Cerebellar nuclear complex (tissue), 1 donor: ENCODE measurements around the gene EPB41L2.
"Not testable (repeated sequence)": the region's sequence is repeated elsewhere in the genome, so short reads cannot be mapped to it uniquely, and the experiment has no call there.

Experiments used
- DNase-seq, 2 experiments: peaks; one replicate each; lab custom pipeline; 2025; lab: John Stamatoyannopoulos, UW

Gene EPB41L2

GRCh38 chr6:130945401-130945919 lies 117.6 kb downstream of the EPB41L2 start:
- DNase-seq = no peak

DNA sequence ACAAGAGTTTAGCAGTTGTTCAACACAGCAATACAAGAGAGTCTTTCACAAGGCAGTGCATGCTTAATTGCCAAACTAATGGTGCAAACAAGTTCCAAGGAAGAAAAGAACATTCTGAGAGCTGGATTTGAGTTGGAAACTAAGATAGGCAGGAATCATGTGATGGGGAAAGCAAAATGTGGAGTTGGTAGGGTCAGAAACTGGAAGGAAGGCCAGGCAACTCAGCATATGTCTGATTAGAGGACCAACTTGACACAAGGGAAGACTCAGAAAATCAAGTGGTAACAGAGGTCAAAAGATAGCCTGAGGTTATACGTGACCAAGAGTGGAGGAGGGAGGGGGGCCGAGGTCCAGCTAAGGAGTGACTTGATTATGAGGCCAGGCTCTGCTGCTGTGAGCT lies 118.6 kb downstream of the EPB41L2 start:
- DNase-seq = no peak

DNA sequence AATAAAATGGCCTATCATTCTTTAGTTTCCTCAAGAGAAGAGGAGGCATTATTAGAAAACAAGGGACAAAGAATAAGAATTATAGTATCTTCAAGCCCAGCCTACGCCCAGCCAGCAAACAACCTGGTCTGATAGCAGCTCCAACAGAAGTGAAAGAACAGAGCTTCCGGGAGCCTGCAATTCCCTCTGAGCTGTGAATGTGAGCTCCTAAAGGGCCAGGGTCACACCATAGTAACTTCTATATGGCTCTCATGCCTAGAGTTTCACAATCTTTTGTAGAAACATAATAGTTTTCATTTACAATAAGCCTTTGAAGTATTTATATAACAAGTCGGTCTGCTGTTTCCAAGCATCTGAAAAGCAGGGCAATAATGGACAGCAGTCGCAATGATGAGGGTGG lies 119.3 kb downstream of the EPB41L2 start:
- no peak for DNase-seq

DNA sequence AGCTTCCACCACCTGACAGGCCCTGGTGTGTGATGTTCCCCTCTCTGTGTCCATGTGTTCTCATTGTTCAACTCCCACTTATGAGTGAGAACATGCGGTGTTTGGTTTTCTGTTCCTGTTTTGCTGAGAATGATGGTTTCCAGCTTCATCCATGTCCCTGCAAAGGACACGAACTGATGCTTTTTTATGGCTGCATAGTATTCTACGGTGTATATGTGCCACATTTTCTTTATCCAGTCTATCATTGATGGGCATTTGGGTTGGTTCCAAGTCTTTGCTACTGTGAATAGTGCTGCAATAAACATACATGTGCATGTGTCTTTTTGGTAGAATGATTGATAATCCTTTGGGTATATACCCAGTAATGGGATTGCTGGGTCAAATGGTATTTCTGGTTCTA lies 120.3 kb downstream of the EPB41L2 start:
- DNase-seq = not testable (repeated sequence)

- no peak for DNase-seq
These were observed 125.0 kb downstream of the EPB41L2 start for GRCh38 chr6:130937942-130938604.

- no peak for DNase-seq
These were observed 126.1 kb downstream of the EPB41L2 start for GRCh38 chr6:130936933-130937332.

DNA sequence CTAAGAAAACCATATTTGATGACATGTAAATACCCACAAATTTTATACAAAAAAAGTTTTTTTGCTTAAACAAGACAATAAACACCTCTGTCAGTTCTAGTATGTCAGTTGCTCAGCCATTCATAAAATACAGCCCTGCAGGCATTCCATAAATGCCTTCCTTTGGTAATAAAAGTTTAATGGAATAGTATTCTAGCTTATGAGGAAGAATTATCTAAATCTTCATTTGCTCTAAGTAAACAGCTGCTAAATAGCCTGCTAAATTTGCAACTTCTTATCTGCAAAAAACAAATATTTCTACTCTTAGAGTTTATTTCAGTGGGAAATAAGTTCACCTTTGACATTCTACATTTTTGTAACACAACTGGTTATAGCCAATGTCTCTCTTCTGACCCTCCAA lies 127.1 kb downstream of the EPB41L2 start:
- DNase-seq = no peak

- no peak for DNase-seq
These were observed 128.0 kb downstream of the EPB41L2 start for GRCh38 chr6:130934848-130935585.

DNA sequence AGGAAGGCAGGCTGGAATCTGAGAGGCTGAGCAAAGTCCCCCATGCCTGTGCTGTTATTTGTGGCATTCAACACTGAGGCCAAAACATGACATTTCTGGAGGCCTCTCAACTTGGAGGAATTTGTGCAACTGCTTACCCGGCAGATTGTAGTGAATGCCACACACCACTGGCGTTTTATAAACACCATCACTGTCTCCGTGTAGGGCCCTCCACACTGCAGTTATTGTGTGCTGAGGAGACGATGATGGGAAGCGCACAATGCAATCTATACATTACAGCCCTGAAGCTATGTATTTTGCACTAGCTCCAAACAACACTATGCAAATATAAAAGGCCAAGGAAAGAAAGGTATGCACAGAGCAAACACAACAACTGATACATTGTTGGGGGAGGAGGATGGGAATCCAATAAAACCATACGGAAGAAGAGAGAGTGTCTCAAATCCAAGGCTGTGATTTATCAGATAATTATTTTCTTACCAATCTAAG lies 129.3 kb downstream of the EPB41L2 start:
- DNase-seq = no peak

- DNase-seq = no peak
These were observed 130.1 kb downstream of the EPB41L2 start for GRCh38 chr6:130932921-130933320.

DNA sequence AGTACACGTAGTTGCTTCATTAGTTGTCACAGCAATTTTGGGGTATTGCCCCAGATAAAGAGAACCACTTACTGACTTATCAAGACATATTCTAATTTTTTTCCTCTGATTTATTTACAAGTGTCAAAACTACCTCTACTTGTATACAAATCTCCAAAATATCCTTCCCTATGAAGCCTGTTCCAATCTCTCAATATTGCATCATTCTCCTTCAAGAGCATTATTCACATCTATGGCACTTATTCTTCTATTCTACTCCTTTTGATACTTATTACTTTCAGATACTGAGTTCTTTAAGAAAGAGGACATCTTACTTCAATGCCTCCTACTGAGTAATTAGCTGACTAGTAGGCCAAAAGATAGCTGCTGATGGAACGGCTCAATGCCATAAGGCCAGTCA lies 130.6 kb downstream of the EPB41L2 start:
- no peak for DNase-seq

- no peak for DNase-seq
These were observed 131.4 kb downstream of the EPB41L2 start for GRCh38 chr6:130931683-130932082.

DNA sequence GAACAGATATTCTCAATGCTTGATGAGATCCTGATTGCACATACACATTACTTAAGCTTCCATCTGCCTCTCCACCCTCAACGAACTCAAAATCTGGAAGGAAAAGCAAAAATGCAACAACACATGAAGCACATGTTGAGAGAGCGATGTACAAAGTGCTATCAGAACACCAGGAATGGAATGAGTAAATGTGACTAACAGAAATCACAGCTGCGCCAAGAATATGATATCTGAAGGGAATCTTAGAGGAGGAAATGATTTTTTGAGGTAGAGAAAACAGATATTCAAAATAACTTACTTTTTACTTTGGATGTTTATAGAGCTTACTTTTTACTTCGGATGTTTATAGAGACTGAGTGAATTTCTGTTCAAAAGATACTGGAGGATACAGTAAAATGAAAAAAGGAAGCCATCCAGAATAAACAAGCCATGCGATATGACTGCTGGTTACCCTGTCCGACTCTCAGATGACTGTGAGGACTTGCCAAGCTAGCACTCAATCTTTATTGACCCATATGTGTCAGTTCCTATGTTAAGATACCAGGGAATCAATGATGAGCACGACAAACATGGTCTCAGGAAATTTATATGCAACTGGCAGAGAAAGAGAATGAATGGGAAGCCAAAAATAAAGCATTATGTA lies 133.9 kb downstream of the EPB41L2 start:
- no peak for DNase-seq

DNA sequence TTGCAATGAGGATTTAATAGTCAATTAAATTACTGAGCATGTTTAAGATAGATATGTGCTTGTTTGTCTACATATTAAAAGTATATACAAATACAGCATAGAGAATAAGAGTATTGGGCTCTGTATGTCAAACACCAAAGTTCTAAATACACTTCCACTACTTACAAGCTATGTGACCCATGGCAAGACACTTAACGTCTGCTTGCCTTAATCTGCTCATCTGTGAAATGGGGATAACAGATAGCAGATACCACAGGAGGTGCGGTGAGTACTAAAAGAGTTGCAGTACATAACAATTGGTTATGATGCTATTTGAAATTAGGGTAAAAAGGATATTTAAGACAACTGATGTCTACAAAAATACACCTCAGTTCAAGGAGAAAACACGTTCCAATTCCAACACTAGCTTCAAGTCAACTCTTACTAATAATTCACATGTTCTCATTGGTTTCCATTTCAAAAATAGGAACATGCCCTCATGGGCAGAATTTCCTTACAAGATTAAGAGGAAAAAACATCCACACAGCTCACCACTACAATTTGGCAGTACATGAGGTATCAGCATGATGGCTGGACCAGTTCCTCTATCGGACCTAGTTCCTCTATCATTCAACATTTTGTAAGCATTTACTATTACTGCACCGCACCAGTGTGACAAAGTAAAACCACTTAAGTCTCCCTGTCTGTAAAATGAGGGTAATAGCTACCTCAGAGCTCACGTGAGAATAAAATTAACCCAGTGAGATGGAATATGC lies 134.7 kb downstream of the EPB41L2 start:
- DNase-seq = no peak

GRCh38 chr6:130927305-130927704 lies 135.7 kb downstream of the EPB41L2 start:
- no peak for DNase-seq

- DNase-seq = no peak
These were observed 139.7 kb downstream of the EPB41L2 start for GRCh38 chr6:130923350-130923749.

- DNase-seq = no peak
These were observed 140.1 kb downstream of the EPB41L2 start for GRCh38 chr6:130922922-130923321.

DNA sequence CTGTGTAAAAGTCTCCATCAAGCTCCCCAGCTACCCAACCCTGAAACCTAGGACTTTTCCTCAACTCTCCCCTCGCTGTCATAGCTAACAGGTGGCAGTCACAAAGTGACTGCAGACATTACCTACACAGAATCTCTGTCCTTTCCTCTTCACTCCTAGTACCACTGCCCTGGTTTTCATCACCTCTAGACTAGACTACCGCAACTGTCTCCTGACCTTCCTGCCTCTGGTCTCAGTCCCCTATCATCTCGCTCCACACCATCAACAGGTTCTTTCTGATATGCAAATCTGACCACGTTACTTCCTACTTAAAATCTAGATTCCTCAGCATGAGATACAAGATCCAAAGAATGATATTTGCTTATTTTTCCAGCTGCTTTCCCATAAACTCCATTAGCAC lies 142.1 kb downstream of the EPB41L2 start:
- no peak for DNase-seq

GRCh38 chr6:130918171-130918570 lies 144.9 kb downstream of the EPB41L2 start:
- DNase-seq = no peak

GRCh38 chr6:130915606-130916005 lies 147.4 kb downstream of the EPB41L2 start:
- DNase-seq = not testable (repeated sequence)

GRCh38 chr6:130913120-130913519 lies 149.9 kb downstream of the EPB41L2 start:
- DNase-seq = no peak

GRCh38 chr6:130912434-130912833 lies 150.6 kb downstream of the EPB41L2 start:
- no peak for DNase-seq
